GM13977 (cell line): ENCODE measurements around the gene ANP32B.

Source experiments
- DNase-seq: peaks from one replicate; pipeline ENCODE4 v3.0.0; 2012; ENCODE audit warnings: low spot score
- CTCF ChIP-seq: IDR thresholded peaks from 2 replicates; pipeline ENCODE4 v1.5.1; 2012; ENCODE audit warnings: mild to moderate bottlenecking, control low read depth; ENCODE audit not compliant: insufficient read depth; ENCODE audit errors: extremely low read depth, missing control alignments
- in situ Hi-C: fragments of 300-500 bp; cut with MboI; formaldehyde crosslinking; loops from one replicate; pipeline ENCODE4 v1.12.0; 2022; ENCODE audit warnings: low sequenced_read_pairs, low pct_unique_long_range_greater_than_20kb, mixed read lengths, inconsistent platforms; ENCODE audit not compliant: unreplicated experiment

ANP32B gene

GRCh38 chr9:97983589-97984187, 547 bp downstream of the ANP32B start:
- no peak for TF ChIP-seq CTCF
- peak; percentile 78 for DNase-seq
- in situ Hi-C loops = no loop called here

GRCh38 chr9:97984188-97985057, 1.3 kb downstream of the ANP32B start:
- DNase-seq = peak; percentile 85
- no peak for TF ChIP-seq CTCF
- in situ Hi-C loops = no loop called here

GRCh38 chr9:97985058-97985861, 2.1 kb downstream of the ANP32B start:
- no peak for TF ChIP-seq CTCF
- peak; percentile 37 for DNase-seq
- in situ Hi-C loops = no loop called here

DNA sequence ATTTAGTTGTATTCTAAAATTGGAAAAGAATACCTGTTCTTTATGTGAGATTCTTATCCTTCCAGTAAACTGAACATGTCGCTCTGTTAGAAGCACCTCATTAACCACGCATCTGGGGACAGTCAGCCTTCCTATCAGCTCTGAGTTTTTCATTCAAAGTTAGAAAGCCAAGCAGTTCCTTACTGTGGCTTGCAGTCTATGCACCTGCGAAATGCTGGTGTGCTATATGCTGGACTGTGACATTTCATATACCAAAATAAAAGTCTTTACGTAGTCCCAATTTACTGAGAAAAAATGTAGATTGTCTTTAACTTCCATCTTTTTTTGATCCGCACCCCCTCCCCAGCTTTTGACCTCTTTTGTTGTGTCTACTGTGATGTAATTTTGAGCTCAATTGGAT, 4.3 kb downstream of the ANP32B start:
- in situ Hi-C loops = no loop called here
- peak; percentile 18 for DNase-seq
- no peak for TF ChIP-seq CTCF

DNA sequence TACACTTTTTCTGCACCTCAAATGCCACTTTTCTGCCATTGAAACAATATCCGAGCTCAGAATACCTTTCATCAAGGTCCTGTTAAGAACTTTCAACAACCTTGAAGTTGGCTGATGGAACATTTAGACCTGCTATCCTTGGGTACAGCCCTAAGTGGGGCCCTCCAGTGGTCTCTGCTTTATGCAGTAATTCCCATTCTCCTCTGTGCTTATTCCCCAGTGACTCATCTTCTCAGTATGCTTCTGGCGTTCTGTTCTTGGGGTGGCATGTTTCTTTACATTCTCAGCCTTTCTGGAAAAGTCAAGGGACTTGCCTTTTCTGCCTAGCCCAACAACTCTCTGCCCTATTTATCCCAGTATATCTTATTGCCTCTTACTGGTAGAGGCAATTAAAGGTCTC, 7.1 kb downstream of the ANP32B start:
- TF ChIP-seq CTCF = no peak
- no peak for DNase-seq
- in situ Hi-C loops = no loop called here

DNA sequence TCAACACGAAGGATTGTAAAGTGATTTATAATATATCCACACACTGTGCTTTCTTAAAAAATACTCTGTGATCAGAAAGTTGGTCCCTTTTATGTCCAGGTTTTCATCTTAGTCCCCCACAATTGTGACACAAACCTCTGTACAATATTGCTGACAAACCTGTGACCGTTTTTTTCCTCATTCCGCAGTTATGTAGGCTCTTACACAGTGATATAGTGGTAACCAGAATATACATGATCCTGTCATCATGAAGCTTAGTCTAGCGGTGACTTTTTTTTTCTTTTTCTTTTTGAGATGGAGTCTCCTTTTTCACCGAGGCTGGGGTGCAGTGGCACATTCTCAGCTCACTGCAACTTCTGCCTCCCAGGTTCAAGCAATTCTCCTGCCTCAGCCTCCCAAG, 8.7 kb downstream of the ANP32B start:
- in situ Hi-C loops = no loop called here
- DNase-seq = no peak
- TF ChIP-seq CTCF = no peak
